ENCODE measurements around the gene APBB2.

APBB2 gene

DNA sequence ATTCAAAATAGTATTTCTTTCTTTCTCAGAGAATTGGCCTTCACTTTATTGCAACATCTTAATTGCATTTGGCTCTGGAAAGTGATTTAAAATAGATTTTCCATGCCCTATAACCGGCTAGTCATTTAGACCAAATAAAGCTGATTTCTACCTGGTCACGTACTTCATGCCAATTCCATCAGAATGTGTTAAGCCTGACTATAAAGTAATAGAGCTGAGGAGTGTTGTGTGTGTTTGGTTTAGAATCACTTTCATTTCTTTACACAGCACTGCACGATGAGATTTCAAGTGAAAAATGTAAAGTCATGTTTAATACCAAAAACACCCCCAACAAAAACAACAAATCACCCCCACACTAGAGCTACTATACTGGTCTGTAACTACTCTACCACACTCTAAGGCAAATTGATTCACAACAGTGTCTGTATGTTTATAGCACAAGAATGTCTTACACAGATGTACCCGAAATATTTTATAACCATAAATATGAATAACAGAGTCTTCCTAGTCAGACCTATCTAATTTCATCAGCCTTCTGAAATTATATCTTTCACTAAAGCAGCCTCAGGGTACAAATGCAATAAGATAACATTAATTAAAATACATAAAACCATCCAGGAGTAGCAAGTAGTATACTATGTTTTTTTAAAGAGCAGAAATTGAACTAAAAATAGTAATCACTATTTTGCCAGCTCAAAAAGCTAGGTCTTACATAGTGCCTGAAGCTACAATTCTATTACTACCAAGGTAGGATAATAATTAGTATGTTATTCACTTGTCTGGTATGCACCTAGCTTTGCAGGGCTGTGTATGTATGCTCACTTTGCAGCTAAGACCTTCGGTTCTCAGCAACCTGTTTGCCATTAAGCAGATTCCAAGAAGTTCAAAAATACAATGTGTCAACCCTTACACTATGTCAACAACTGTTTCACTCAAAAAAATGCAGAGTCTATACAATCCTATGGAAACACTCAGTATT, 28.4 kb downstream of the APBB2 start:
- no peak for DNase-seq

DNA sequence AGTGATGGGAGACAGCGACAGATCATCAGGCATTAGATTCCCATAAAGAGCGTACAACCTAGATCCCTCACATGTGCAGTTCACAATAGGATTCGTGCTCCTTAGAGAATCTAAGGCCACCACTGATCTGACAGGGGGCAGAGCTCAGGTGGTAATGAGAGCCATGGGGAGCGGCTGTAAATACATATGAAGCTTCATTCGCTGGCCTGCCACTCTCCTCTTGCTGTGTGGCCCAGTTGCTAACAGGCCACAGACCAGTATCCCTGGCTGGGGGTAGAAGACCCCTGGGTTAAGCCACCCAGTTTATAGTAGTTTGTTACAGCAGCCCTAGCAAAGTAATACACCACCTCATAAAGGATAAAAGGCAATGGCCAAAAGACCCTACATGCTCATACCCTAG, 30.3 kb downstream of the APBB2 start:
- no peak for DNase-seq

- DNase-seq = no peak
Observed at GRCh38 chr4:41183021-41183553, 31.3 kb downstream of the APBB2 start.

GRCh38 chr4:41181037-41181436, 33.3 kb downstream of the APBB2 start:
- DNase-seq = no peak

DNA sequence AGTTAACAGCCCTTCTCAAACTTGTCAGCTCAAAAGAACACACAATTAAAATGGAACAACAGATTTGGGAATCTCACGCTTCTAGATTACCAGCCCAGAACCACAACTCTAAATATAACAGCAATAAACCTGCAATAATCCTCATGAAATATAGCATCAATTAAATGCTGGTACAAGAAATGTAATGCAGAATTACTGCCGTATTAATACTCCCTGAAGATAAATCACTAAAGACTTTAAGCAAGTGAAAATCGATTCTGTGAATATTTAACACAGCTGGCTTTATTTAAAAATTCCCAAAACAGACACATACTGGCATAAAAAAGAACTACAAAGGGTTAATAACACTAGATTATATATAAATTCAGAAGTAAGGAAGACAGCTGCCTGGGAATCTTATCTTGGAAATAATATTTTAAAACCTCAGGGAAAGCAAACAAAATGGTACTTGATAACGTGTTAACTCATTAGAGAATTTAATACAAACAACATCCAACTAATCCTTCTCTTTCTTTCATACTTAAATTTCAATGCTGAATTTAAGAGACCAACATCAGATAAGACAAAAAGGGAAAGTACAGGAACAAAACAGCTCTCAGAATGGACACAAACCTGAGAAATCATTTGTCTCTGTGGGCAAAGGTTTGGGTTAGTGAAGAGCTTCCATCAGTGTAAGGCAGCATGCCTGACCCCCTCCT, 34.7 kb downstream of the APBB2 start:
- no peak for DNase-seq

- DNase-seq = no peak
Observed at GRCh38 chr4:41178372-41179370, 35.7 kb downstream of the APBB2 start.

- DNase-seq = no peak
Observed at GRCh38 chr4:41177016-41177415, 37.3 kb downstream of the APBB2 start.

DNA sequence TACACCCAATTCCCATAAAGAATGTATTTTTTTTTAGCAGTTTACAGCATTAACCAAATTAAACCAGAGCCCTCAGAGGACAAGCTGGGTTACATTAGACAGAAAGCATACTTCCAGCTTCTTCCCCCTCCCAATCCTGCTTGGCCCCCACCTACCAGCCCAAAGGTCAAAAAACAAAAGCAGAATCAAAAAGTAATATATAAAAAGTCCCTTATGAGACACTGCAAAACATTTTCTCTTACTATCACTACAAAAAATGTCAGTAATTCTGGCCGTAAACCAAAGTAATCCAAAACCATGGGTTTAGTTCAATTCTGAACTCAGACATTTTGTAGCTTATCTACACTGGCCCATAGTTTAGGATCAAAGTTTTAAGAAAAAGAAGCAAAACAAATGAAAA, 38.0 kb downstream of the APBB2 start:
- no peak for DNase-seq

DNA sequence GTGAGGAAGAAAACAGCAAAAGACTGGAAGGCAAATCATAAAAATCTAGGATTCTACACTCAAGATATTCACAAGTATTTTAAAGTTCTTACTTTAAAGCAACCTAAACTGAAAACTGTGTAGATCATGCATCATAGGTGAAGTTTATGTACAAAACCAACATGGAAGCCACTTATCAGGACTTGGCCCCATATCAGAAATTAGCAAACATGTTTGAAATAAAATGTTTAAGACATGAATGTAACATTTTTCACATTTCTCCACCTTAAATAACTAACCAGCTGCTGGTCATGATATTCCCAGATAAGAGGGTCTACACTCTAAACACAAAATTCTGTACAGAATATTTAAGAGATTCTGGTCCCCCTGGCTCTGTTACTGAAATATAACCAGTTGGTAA, 38.5 kb downstream of the APBB2 start:
- no peak for DNase-seq

DNA sequence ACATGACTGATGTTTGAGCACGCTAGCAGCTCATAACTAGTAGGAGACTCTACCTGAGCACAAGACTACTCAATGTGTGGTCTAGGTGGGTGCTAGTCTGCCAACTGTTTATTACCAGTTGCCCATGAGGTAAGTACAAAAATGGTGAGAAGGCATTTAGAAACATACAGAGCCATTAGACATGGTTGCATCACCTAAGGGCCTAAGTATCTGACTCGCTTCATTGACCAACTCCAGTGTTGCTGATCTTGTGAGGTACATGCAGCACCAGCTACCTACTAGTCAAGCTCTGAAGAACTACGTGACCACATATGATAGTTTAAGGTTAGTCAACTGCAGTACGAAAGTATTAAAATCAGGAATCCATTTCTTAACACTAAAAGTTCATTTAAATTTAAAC, 39.9 kb downstream of the APBB2 start:
- DNase-seq = no peak

GRCh38 chr4:41172786-41173185, 41.6 kb downstream of the APBB2 start:
- no peak for DNase-seq

DNA sequence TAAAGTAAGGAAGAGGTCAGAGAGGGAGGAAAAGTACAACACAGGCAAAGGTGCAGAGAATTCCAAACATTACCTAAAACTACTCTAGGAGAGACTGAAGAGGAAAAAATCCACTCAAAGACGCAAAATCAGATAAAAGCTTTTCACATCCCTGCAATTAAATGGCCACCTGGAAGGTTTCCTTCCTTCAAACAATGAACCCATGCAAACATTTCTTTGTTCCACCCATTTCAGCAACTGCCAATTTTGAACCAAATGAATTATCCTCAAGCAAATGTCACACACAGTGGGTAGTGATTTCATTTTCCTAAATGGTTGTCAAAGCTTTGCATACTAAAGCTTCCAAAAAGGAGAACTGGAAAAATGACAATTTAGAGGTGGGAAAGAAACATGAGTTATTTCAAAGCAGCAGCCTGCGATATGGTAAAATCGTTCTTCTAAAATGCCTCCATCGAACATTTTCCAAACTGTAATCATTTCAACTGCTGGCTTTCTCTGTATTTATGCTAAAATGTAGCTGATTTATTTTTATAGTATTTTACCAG, 45.0 kb downstream of the APBB2 start:
- DNase-seq = no peak

GRCh38 chr4:41167191-41167590, 47.2 kb downstream of the APBB2 start:
- DNase-seq = no peak

DNA sequence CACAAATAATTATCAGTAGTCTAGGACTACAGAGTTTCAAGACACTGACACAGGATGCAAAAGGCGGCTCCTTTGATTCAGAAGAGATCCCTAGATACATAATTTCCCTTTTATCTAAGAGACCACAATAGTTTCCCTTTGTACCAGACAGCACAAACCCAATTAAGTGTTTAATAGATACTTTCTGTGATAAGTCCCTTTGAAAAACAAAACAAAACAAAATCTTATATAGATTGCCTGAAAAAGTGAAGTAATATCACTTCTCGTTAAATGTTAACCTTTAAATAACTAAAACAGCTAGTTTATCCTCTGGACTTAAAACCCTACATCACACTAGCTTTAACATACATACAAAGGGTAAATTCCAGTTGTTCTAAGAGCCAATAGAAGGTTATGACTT, 49.9 kb downstream of the APBB2 start:
- DNase-seq = no peak

DNA sequence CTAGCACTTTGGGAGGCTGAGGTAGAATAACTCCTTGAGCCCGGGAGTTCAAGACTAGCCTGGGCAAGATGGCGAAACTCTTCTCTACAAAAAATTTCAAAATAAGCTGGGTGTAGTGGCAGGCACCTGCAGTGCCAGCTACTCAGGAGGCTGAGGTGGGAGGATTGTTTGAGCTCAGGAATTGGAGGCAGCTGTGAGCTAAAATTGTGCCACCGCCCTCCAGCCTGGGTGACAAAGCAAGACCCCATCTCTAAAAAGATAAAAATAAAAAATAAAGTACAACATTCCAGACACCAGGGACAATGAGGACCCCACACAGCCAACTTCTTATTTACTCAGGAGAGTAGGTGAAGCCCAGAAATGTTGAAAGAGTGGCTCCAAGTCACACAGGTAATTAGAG, 53.0 kb downstream of the APBB2 start:
- no peak for DNase-seq

GRCh38 chr4:41160856-41161255, 53.5 kb downstream of the APBB2 start:
- DNase-seq = no peak

- DNase-seq = no peak
Observed at GRCh38 chr4:41160012-41160789, 54.1 kb downstream of the APBB2 start.

DNA sequence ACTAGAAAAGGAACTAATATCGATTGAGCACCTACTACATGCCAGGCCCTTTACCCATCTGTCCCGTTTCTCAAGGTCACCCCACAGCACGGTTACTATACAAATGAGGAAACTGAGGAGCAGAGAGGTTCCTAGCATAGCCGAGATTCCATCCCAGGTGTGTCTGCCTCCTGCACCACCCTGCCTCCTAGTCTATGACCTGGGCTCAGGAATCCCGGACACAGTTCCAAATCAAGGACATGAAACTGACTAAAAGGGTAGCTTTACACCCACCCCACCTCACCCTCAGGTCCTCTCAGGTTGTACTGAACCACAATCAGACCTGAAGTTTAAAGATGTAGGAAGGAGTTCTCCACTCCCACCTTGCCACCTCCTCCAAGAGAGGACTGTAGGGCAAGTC, 55.6 kb downstream of the APBB2 start:
- no peak for DNase-seq

- DNase-seq = no peak
Observed at GRCh38 chr4:41158274-41158673, 56.1 kb downstream of the APBB2 start.

GRCh38 chr4:41157009-41157408, 57.3 kb downstream of the APBB2 start:
- DNase-seq = no peak

DNA sequence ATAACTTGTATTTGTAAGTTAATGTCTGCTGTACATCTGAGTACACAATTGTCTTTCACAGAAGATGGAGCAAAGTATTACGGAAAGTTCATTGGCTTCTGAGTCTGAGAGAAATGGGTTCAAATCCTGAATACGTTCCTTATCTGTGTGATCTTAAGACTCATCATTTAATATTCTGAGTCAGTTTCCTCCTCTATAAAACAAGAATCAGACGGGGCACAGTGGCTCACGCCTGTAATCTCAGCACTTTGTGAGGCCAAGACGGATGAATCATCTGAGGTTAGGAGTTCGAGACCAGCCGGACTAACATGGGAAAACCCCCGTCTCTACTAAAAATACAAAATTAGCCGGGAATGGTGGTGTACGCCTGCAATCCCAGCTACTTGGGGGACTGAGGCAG, 57.8 kb downstream of the APBB2 start:
- no peak for DNase-seq
